H9 (cell line): Measurements from ENCODE around the gene AK5. TPM values are rescaled to one million over a fixed set of nuclear protein-coding genes. Genes with fewer than 3 reads are reported as not detected.

Source experiments
- DNase-seq: peaks from one replicate; pipeline ENCODE4 v3.0.0-alpha.2; 2017
- H2AFZ ChIP-seq: one replicate; pipeline ENCODE4 v1.6.1; 2013; ENCODE audit warnings: mild to moderate bottlenecking, low read length, control low read depth, moderate library complexity
- H2AK5ac ChIP-seq: 2 replicates; pipeline ENCODE4 v1.6.1; 2013; ENCODE audit warnings: low read length, control low read depth, mixed read lengths; ENCODE audit not compliant: insufficient read length
- H2BK120ac ChIP-seq: one replicate; pipeline ENCODE4 v1.6.1; 2013; ENCODE audit warnings: low read depth, mild to moderate bottlenecking, low read length, control low read depth, inconsistent platforms; ENCODE audit not compliant: poor library complexity, severe bottlenecking
- H2BK12ac ChIP-seq: 2 replicates; pipeline ENCODE4 v1.6.1; 2013; ENCODE audit warnings: low read length, control low read depth, mixed read lengths, low read depth; ENCODE audit not compliant: insufficient read length
- H2BK15ac ChIP-seq: 2 replicates; pipeline ENCODE4 v1.6.1; 2013; ENCODE audit warnings: low read depth, low read length, control low read depth
- H2BK20ac ChIP-seq: one replicate; pipeline ENCODE4 v1.6.1; 2013; ENCODE audit warnings: low read depth, mild to moderate bottlenecking, low read length, control low read depth, inconsistent platforms; ENCODE audit not compliant: poor library complexity, severe bottlenecking
- H2BK5ac ChIP-seq: 2 replicates; pipeline ENCODE4 v1.6.1; 2013; ENCODE audit warnings: low read length, control low read depth, mixed read lengths; ENCODE audit not compliant: insufficient read length
- H3K14ac ChIP-seq: 2 replicates; pipeline ENCODE4 v1.6.1; 2013; ENCODE audit warnings: low read length, control low read depth; ENCODE audit not compliant: insufficient read depth
- H3K18ac ChIP-seq: 2 replicates; pipeline ENCODE4 v1.6.1; 2013; ENCODE audit warnings: low read depth, mild to moderate bottlenecking, mixed read lengths, low read length, control low read depth; ENCODE audit not compliant: insufficient read length
- H3K23ac ChIP-seq: 2 replicates; pipeline ENCODE4 v1.6.1; 2013; ENCODE audit warnings: low read length, control low read depth, mixed read lengths, low read depth; ENCODE audit not compliant: insufficient read length
- H3K23me2 ChIP-seq: 2 replicates; pipeline ENCODE4 v1.6.1; 2013; ENCODE audit warnings: low read depth, mild to moderate bottlenecking, mixed read lengths, low read length, control low read depth; ENCODE audit not compliant: insufficient read length, poor library complexity, severe bottlenecking
- H3K27ac ChIP-seq: 2 replicates; pipeline ENCODE4 v1.5.1; 2013; ENCODE audit warnings: low read length, control low read depth, mixed read lengths, low read depth; ENCODE audit not compliant: insufficient read length
- H3K27me3 ChIP-seq: 2 replicates; pipeline ENCODE4 v1.6.1; 2013; ENCODE audit warnings: low read length, control low read depth, inconsistent platforms; ENCODE audit not compliant: insufficient read depth
- H3K4ac ChIP-seq: 2 replicates; pipeline ENCODE4 v1.6.1; 2013; ENCODE audit warnings: low read depth, mild to moderate bottlenecking, control low read depth, inconsistent platforms, low read length, moderate library complexity
- H3K4me1 ChIP-seq: 2 replicates; pipeline ENCODE4 v1.6.1; 2013; ENCODE audit warnings: low read length, control low read depth, inconsistent platforms; ENCODE audit not compliant: insufficient read depth
- H3K4me2 ChIP-seq: 2 replicates; pipeline ENCODE4 v1.6.1; 2013; ENCODE audit warnings: low read length, control low read depth, mixed read lengths; ENCODE audit not compliant: insufficient read length, insufficient read depth
- H3K56ac ChIP-seq: 2 replicates; pipeline ENCODE4 v1.6.1; 2013; ENCODE audit warnings: low read depth, mild to moderate bottlenecking, mixed read lengths, low read length, control low read depth; ENCODE audit not compliant: insufficient read length
- H3K79me1 ChIP-seq: 2 replicates; pipeline ENCODE4 v1.6.1; 2013; ENCODE audit warnings: low read depth, mild to moderate bottlenecking, moderate library complexity, low read length, control low read depth, inconsistent platforms; ENCODE audit not compliant: insufficient read depth, poor library complexity, severe bottlenecking
- H3K79me2 ChIP-seq: 2 replicates; pipeline ENCODE4 v1.6.1; 2013; ENCODE audit warnings: low read length, control low read depth, inconsistent platforms; ENCODE audit not compliant: insufficient read depth
- H3K9ac ChIP-seq: 2 replicates; pipeline ENCODE4 v1.6.1; 2013; ENCODE audit warnings: low read length, control low read depth, mixed read lengths; ENCODE audit not compliant: insufficient read length; ENCODE audit errors: extremely low read depth
- H3K9me3 ChIP-seq: one replicate; pipeline ENCODE4 v1.6.1; 2013; ENCODE audit warnings: low read depth, low read length, inconsistent platforms; ENCODE audit not compliant: control insufficient read depth
- H3T11ph ChIP-seq: one replicate; pipeline ENCODE4 v1.6.1; 2013; ENCODE audit warnings: mild to moderate bottlenecking, low read length, control low read depth, inconsistent platforms
- H4K20me1 ChIP-seq: one replicate; pipeline ENCODE4 v1.6.1; 2013; ENCODE audit not compliant: control insufficient read depth, insufficient read length, insufficient read depth
- H4K5ac ChIP-seq: 2 replicates; pipeline ENCODE4 v1.6.1; 2013; ENCODE audit warnings: low read depth, mild to moderate bottlenecking, mixed read lengths, low read length, control low read depth; ENCODE audit not compliant: insufficient read length
- H4K8ac ChIP-seq: replicated peaks from 2 replicates; pipeline ENCODE4 v1.6.1; 2013; ENCODE audit warnings: low read length, control low read depth, mixed read lengths, low read depth; ENCODE audit not compliant: insufficient read length
- H4K91ac ChIP-seq: 2 replicates; pipeline ENCODE4 v1.6.1; 2013; ENCODE audit warnings: low read depth, mild to moderate bottlenecking, moderate library complexity, mixed read lengths, low read length, control low read depth; ENCODE audit not compliant: insufficient read length
- H3K27ac Mint-ChIP-seq, 3 experiments: 2 replicates in 2 of 3; 3 replicates in 1 of 3; pipeline ENCODE4 v1.8.0; 2020 to 2021; ENCODE audit warnings: mixed read lengths in 3 of 3, mild to moderate bottlenecking in 1 of 3, moderate library complexity in 1 of 3
- H3K27me3 Mint-ChIP-seq: 2 replicates; pipeline ENCODE4 v1.8.0; 2021; ENCODE audit warnings: low read depth, mild to moderate bottlenecking, moderate library complexity, mixed read lengths
- H3K36me3 Mint-ChIP-seq, 3 experiments: 2 replicates in 2 of 3; 3 replicates in 1 of 3; pipeline ENCODE4 v1.8.0; 2020 to 2021; ENCODE audit warnings: low read depth in 3 of 3, mixed read lengths in 3 of 3; ENCODE audit not compliant: insufficient read depth in 1 of 3
- H3K4me1 Mint-ChIP-seq, 2 experiments: 2 replicates each; pipeline ENCODE4 v1.8.0; 2020; ENCODE audit warnings: mixed read lengths in 2 of 2
- H3K4me3 Mint-ChIP-seq, 2 experiments: 2 replicates in 1 of 2; 3 replicates in 1 of 2; pipeline ENCODE4 v1.8.0; 2020 to 2021; ENCODE audit warnings: mild to moderate bottlenecking in 2 of 2, mixed read lengths in 2 of 2, moderate library complexity in 1 of 2
- H3K9me3 Mint-ChIP-seq, 2 experiments: 2 replicates in 1 of 2; 3 replicates in 1 of 2; pipeline ENCODE4 v1.8.0; 2020; ENCODE audit warnings: mild to moderate bottlenecking in 2 of 2, mixed read lengths in 2 of 2, moderate library complexity in 1 of 2
- CTCF ChIP-seq: fragments of 200-600 bp; sonication (generic); conservative IDR thresholded peaks from 3 replicates; pipeline ENCODE4 v1.8.0; 2021; ENCODE audit warnings: antibody characterized with exemption, mild to moderate bottlenecking
- WGBS: extraction: QIAGEN DNeasy Blood & Tissue Kit; methylation state at CpG from one replicate; pipeline ENCODE4 v1.1.7; 2013; ENCODE audit warnings: missing lambda C conversion rate, low lambda C conversion rate, mixed read lengths; ENCODE audit not compliant: insufficient read length; ENCODE audit errors: extremely low coverage; 5-methylcytosine and 5-hydroxymethylcytosine counted together
- total RNA-seq: library from RNA; stranded (reverse); gene quantifications from 2 replicates; pipeline ENCODE4 v1.2.1, GENCODE V29; 2021

Gene AK5
- total RNA-seq, 1 experiment from 2014 or later: 2.5 TPM

- no peak overlapping the region for H2BK15ac ChIP-seq
- no peak overlapping the region for H3K9ac ChIP-seq
- H3K27me3 Mint-ChIP-seq: no peaks in the 10 kb centered on the region
- no peak overlapping the region for H3K4me2 ChIP-seq
- H3K14ac ChIP-seq: no peak overlapping the region
- no peak for TF ChIP-seq CTCF
- H3K4me3 Mint-ChIP-seq: no peak overlapping the region
- peaks cover 42 to 48% (median 42%) of the 10 kb centered on the region in 3 experiments for H3K36me3 Mint-ChIP-seq
- H3K4ac ChIP-seq: no peak overlapping the region
- no peak for DNase-seq
- no peak overlapping the region for H4K91ac ChIP-seq
- no peaks in the 10 kb centered on the region for H3K23me2 ChIP-seq
- H2BK20ac ChIP-seq: no peak overlapping the region
- H4K8ac ChIP-seq: no peak overlapping the region
- peaks cover 6% of the 10 kb centered on the region for H3K79me1 ChIP-seq
- H3T11ph ChIP-seq: no peak overlapping the region
- no peaks in the 10 kb centered on the region; the same call in 1 of the 2 replicates for H3K79me2 ChIP-seq
- H2AFZ ChIP-seq: no peak overlapping the region
- no peak overlapping the region for H3K27ac ChIP-seq
- no peak overlapping the region for H2BK5ac ChIP-seq
- H3K18ac ChIP-seq: no peak overlapping the region
- no peak overlapping the region for H4K5ac ChIP-seq
- no peak overlapping the region for H2BK12ac ChIP-seq
- H3K4me1 ChIP-seq: no peaks in the 10 kb centered on the region
- H3K27me3 ChIP-seq: no peaks in the 10 kb centered on the region
- H2BK120ac ChIP-seq: no peak overlapping the region
- H3K56ac ChIP-seq: no peak overlapping the region
- H3K4me1 Mint-ChIP-seq: peaks cover 0 to 4% of the 10 kb centered on the region in 2 experiments; a peak in 1 of 4 replicates
- no peaks in the 10 kb centered on the region for H4K20me1 ChIP-seq
- no CpG with 5 or more reads among the region's 3 CpGs for WGBS
- H3K27ac Mint-ChIP-seq: no peak overlapping the region
- no peak overlapping the region for H2AK5ac ChIP-seq
- no peak overlapping the region for H3K23ac ChIP-seq
- no peaks in the 10 kb centered on the region for H3K9me3 ChIP-seq
- H3K9me3 Mint-ChIP-seq: peaks cover 32 to 34% of the 10 kb centered on the region in 2 experiments
Measured at GRCh38 chr1:77608893-77609292, 327.1 kb downstream of the AK5 start.

Other genes starting within 250 kb of the AK5 start
- gene PIGK, start 62.6 kb upstream of the AK5 start, total RNA-seq: 20.1 and 22.1 TPM in 2 replicates